Ectodermal cell (in vitro differentiated cells): ENCODE results near the gene LSS.
"Not testable (repeated sequence)": the region's sequence is repeated elsewhere in the genome, so short reads cannot be mapped to it uniquely, and the experiment has no call there.

ENCODE experiments used
- H3K27ac ChIP-seq: 2 replicates; pipeline ENCODE4 v1.7.0; 2013; ENCODE audit warnings: mild to moderate bottlenecking, low read depth, low read length; ENCODE audit not compliant: insufficient read depth, poor library complexity, severe bottlenecking
- H3K27me3 ChIP-seq: 2 replicates; pipeline ENCODE4 v1.7.0; 2013; ENCODE audit warnings: mild to moderate bottlenecking, low read length; ENCODE audit not compliant: insufficient read depth, control insufficient read depth, poor library complexity, severe bottlenecking
- H3K36me3 ChIP-seq: one replicate; pipeline ENCODE4 v1.7.0; 2013; ENCODE audit warnings: low read length; ENCODE audit not compliant: control insufficient read depth, insufficient read depth
- H3K4me1 ChIP-seq: one replicate; pipeline ENCODE4 v1.7.0; 2013; ENCODE audit warnings: low read length; ENCODE audit not compliant: control insufficient read depth, insufficient read depth
- H3K4me3 ChIP-seq: 2 replicates; pipeline ENCODE4 v1.7.0; 2013; ENCODE audit warnings: low read depth, low read length, control low read depth; ENCODE audit not compliant: insufficient read depth
- H3K9me3 ChIP-seq: 2 replicates; pipeline ENCODE4 v1.7.0; 2013; ENCODE audit warnings: mild to moderate bottlenecking, low read length, moderate library complexity; ENCODE audit not compliant: control insufficient read depth
- WGBS, 2 experiments: methylation state at CpG; one replicate each; pipeline ENCODE4 v1.1.7; 2013; ENCODE audit warnings: missing lambda C conversion rate in 2 of 2; 5-methylcytosine and 5-hydroxymethylcytosine counted together

LSS gene

DNA sequence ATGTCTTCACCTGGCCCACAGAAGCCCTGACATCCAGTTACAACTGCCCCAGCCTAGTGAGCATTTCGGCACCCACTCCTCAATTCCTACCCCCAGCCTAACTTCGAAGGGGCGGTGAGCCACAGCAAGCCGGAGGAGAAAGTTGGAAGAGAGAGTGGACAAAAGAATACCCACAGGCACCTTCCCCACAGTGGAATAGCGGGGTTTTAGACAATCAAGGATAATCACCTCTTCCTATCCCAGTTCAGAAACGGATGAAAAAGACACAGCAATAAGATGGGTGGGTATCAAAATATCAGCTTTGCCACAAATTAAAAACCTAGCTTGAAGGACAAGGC lies 1.3 kb upstream of the LSS start:
- Histone ChIP-seq H3K27ac (no peak overlapping the region), H3K9me3 (peaks cover 5% of the 10 kb centered on the region), H3K36me3 (peaks cover 45% of the 10 kb centered on the region), H3K27me3 (no peaks in the 10 kb centered on the region), H3K4me1 (peaks cover 5% of the 10 kb centered on the region), H3K4me3 (peak overlapping the region; percentile 36)
- 89 to 97% methylated on average over 3 to 6 of the region's 6 CpGs for WGBS, 2 experiments

DNA sequence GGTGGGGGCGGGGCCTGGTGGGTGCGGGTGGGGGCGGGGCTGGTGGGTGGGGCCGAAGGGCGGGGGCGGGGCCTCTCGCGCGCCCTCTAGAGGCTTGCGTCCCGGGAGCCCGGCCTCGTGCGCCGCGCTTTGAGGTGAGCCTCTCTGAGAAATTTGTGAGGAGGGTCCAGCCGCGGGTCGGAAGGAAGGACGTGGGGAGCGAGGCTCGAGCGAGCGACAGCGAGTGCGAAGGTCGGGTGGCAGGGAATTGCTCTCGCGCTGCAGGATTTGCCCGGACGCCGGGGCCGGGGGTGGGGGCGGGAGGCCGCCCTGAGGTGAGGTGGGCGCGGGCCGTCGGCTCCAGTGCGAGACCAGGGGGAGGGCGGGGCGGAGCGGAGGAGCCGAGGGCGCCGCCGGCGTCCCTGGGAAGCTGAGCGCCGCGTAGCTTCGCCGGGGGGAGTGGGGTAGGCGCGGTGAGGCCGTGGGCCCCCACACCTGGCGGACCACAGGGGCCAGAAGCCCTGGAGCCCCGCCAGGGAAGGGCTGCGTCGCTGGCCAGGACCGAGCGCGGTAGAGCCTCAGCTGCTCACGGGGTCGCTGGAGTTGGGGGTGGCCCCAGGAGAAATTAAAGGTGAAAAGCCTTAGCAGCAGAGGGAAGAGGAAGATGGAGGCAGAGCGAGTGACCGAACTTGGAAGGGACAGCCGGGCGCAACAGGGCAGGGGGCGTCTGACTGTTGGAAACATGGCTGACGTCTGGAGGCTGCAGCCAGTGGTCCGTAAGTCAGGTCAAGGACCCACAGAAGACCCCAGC lies 754 bp upstream of the LSS start:
- Histone ChIP-seq H3K4me3 (peak overlapping the region; percentile 36), H3K27ac (no peak overlapping the region), H3K36me3 (peaks cover 39% of the 10 kb centered on the region), H3K4me1 (peaks cover 5% of the 10 kb centered on the region), H3K27me3 (no peaks in the 10 kb centered on the region), H3K9me3 (peaks cover 5% of the 10 kb centered on the region)
- 9% methylated on average over 69 of the region's 72 CpGs for WGBS, 2 experiments

DNA sequence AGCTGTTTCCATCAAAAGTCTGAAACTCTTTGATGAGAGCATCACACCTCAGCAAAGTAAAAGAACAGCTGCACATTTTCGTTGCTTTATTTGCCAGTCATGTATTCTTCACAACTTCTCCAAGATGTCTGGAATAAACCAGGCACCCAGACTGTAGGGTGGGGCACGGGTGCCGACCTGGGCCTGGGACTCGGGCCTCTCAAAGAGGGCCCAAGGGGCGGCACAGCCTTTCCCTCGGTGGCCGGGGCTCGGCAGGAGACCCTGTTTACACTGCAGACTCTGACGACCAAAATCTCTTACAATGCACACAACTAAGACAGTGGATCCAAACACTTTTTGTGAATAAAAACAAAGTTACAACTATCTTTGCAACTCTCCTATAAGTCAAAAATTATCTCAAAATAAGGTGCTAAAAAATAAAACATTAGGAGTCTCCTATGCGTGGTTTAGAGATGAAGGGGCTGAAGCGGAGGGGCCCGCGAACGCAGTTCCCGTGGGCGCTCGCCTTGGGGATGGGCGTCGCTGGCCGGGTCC lies 696 bp downstream of the LSS start:
- H3K9me3 ChIP-seq: peaks cover 5% of the 10 kb centered on the region
- whole genome bisulfite sequencing, 2 experiments: 3% methylated on average over 20 of the region's 20 CpGs

DNA sequence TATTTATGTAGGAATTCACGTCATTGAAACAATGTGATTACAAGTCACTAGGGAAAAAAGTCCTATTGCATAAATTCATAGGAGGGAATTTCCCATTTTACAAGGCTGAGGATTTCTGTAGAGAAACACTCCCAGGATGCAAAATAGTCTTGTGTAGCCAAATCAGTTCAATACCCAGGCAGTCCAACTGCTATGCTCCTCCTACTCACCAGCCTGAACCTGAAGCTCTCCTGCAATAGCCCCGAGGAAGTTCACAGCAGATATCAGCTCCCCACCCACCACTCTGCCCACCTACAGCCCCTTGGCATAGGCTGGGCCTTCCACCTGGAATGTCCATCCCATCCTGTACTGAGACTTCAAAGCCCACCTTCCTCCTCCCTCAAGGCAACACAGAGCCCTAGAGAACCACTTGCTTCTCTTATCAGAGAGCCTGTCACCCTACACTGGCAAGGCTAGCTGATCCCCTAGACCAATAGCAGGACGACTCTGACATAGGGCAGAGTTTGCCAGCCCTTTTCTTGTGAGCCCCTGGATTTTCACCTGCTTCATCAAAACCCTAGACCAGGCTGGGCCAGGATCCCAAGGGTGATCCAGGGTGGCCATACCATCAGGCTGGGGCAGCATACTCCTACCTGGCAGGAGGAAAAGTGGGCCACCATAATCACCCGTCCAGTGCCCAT lies 1.5 kb downstream of the LSS start:
- H3K36me3 ChIP-seq: peaks cover 22% of the 10 kb centered on the region
- no peaks in the 10 kb centered on the region for H3K27me3 ChIP-seq
- H3K9me3 ChIP-seq: peaks cover 2% of the 10 kb centered on the region
- H3K4me1 ChIP-seq: peaks cover 5% of the 10 kb centered on the region
- 78 to 82% methylated on average over 4 of the region's 4 CpGs for WGBS, 2 experiments
- H3K27ac ChIP-seq: no peak overlapping the region
- peak overlapping the region; percentile 71 for H3K4me3 ChIP-seq

More for the DNA sequence above, 696 bp downstream of the LSS start:
- H3K27ac ChIP-seq: peak overlapping the region; percentile 58
- H3K27me3 ChIP-seq: no peaks in the 10 kb centered on the region
- peaks cover 5% of the 10 kb centered on the region for H3K4me1 ChIP-seq
- H3K36me3 ChIP-seq: peaks cover 29% of the 10 kb centered on the region
- H3K4me3 ChIP-seq: peak overlapping the region; percentile 71

DNA sequence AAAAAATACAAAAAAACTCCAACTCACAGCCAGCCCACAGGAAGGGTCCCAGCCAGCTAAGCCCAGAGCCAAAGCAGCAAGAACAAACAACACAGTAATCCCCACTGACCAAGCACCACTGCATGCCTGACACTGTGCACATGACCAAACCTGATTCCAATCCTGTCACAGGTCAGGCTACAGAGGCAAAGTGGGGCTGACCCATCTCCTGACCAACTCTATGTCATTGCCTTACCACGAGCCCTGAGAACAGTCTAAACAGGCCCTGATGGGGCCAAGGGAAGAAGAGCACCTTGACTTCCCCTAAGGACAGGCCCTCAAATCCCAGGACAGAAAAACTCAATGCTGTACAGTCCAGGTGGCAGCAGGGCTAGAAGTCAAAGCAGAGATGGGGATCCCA lies 2.4 kb downstream of the LSS start:
- H3K9me3 ChIP-seq: no peaks in the 10 kb centered on the region
- 94 to 100% methylated on average over 1 of the region's 1 CpG for WGBS, 2 experiments
- peaks cover 17% of the 10 kb centered on the region for H3K36me3 ChIP-seq
- H3K27ac ChIP-seq: no peak overlapping the region
- peaks cover 5% of the 10 kb centered on the region for H3K4me1 ChIP-seq
- no peak overlapping the region for H3K4me3 ChIP-seq
- no peaks in the 10 kb centered on the region for H3K27me3 ChIP-seq

DNA sequence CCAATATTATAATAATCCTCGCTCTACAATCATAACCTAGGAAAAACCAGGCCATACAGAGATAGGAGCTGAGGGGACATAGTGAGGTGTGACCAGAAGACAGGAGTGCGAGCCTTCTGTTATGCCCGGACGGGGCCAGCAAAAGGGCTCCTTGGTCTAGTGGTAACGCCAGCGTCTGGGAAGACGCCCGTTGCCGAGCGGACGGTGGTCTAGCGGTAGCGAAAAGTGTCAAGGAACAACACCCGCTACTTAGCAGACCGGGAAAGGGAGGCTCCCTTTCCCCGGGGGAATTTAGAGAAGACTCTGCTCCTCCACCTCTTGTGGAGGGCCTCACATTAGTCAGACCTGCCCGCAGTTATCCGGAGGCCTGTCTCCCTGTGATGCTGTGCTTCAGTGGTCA lies 4.9 kb downstream of the LSS start:
- WGBS, 2 experiments: 96% methylated on average over 17 of the region's 18 CpGs
- peaks cover 12% of the 10 kb centered on the region for H3K36me3 ChIP-seq
- not testable (repeated sequence) for H3K9me3 ChIP-seq

DNA sequence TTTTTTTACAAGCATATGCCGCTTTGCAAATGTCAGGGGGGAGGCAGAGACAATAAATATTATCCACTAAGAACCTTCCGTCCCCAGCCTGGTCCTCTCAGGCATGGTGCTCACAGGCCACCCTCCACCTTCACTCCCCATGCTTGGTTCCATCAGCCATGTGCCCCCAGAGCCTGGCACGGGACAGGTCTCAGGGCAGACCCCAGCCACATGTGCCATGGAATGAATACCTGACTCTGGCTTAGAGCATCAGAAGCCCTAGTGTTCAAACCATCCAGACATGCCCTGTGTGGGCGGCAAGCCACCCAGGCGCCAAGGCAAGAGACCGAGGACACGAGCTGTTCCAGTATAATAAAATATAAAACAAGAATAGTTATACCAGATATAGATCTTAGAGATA lies 5.4 kb downstream of the LSS start:
- H3K4me3 ChIP-seq: no peak overlapping the region
- peaks cover 5% of the 10 kb centered on the region for H3K4me1 ChIP-seq
- 81 to 97% methylated on average over 4 to 6 of the region's 7 CpGs for WGBS, 2 experiments
- peaks cover 12% of the 10 kb centered on the region for H3K36me3 ChIP-seq
- no peak overlapping the region for H3K27ac ChIP-seq
- no peaks in the 10 kb centered on the region for H3K9me3 ChIP-seq
- H3K27me3 ChIP-seq: no peaks in the 10 kb centered on the region

More for the DNA sequence above, 4.9 kb downstream of the LSS start:
- not testable (repeated sequence) for H3K27ac ChIP-seq, H3K4me3 ChIP-seq, H3K27me3 ChIP-seq, H3K4me1 ChIP-seq

DNA sequence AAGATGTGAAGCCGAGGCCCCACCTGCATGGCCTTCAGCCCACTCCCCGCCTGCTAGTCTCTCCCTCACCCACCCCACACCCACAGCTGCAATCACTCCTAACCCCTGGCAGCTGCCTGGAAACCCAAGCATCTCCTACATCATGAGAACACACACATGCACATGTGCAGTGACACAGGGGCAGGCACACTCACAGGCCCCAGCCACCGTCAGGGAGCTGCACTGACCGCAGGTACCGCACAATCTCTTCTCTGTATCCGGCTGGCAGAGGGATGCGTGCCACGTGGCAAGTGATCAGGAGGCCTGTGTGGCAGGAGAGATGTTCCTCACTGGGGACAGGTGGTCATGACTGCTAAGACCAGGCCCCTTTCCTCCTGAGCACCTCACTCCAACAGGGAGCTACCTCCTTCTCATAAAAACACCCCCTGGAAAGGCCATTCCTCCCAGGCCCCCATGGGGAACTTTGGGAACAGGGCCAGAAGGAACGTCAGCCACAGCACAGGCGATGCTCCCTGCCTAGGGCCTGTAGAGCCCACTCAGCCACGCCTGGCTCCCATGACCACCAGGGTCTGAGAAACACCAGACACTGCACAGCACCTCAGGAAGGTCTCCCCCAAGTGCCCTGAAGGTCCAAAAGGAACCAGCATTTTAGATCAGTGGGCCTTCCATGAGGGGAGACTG lies 6.0 kb downstream of the LSS start:
- no peak overlapping the region for H3K4me3 ChIP-seq
- no peak overlapping the region for H3K27ac ChIP-seq
- 88 to 96% methylated on average over 11 of the region's 11 CpGs for WGBS, 2 experiments
- H3K4me1 ChIP-seq: peaks cover 5% of the 10 kb centered on the region
- no peaks in the 10 kb centered on the region for H3K9me3 ChIP-seq
- peaks cover 12% of the 10 kb centered on the region for H3K36me3 ChIP-seq
- no peaks in the 10 kb centered on the region for H3K27me3 ChIP-seq

DNA sequence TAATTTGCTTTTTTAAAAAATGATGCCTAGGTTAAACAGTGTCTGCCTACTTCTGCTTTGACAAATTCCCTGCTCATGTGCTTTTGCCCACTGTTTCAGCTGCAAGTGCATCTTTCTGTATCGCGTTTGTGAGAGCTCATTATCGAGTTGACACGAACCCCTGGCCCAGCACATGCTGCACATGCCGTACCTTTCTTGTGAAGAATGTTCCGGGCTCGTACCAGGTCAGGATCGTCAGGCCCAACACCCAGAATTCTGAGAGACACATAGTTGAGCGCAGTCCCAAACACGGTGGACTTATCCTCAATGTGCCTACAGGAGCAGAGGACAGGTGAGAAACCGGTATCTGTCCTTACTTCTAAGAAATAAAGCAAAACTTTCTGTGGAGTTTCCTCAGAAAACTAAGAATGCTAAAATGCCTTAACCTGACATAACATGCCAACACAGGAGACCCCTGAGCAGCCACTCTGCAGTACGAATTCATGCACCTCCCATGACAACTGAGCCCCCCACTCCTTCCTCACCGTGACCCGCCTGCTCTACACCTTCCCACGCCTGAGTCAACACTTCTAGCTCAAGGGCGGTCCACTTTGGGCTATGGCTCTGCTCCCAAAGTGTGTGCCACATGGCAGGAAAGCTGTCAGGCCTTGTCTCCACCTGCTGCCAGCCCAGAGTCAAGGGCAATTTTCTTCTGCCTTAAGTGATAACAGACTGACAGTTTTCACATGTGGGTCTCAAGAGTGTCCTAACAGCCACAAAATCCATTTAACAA lies 6.7 kb downstream of the LSS start:
- H3K36me3 ChIP-seq: peaks cover 12% of the 10 kb centered on the region
- WGBS, 2 experiments: 89% methylated on average over 16 of the region's 16 CpGs
- H3K27ac ChIP-seq: no peak overlapping the region
- H3K9me3 ChIP-seq: no peaks in the 10 kb centered on the region
- no peak overlapping the region for H3K4me3 ChIP-seq
- peaks cover under 1% of the 10 kb centered on the region for H3K4me1 ChIP-seq
- no peaks in the 10 kb centered on the region for H3K27me3 ChIP-seq
